ENCODE results near the gene SORCS3. TPM values are rescaled to one million over a fixed set of nuclear protein-coding genes. Genes with fewer than 3 reads are reported as not detected.

SORCS3 gene
- total and polyA plus RNA-seq, 2 donors (not counting 1 experiment from before 2014, with no cell fraction given), result not detected

DNA sequence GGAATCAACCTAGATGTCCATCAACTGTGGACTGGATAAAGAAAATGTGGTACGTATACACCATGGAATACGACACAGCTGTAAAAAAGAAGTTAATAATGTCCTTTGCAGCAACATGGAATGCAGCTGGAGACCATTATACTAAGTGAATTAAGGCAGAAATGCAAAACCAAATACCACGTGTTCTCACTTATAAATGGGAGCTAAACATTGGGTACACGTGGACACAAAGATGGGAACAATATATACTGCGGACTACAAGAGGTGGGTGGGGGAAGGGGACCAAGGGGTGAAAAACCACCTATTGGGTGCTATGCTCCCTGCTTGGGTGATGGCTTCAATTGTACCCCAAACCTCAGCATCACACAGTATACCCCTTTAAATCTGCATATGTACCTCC, 385.5 kb downstream of the SORCS3 start:
- ChIA-PET POLR2A (no interaction called here), CTCF (no interaction called here)
- Mint-ChIP-seq H3K9me3 (ENCODE audit: insufficient read depth) (peaks cover 2% of the 10 kb centered on the region), H3K4me1 (no peaks in the 10 kb centered on the region), H3K27me3 (no peaks in the 10 kb centered on the region), H3K4me3 (no peak overlapping the region), H3K27ac (no peak overlapping the region)
- DNase-seq, result no peak
- H3K9me3 ChIP-seq (ENCODE audit: control extremely low read depth in 1 of 3, control insufficient read depth in 2 of 3, insufficient read depth in 1 of 3, low read length in 2 of 3), result no peaks in the 10 kb centered on the region
- no peak overlapping the region for H3K4me2 ChIP-seq (replicated peaks; ENCODE audit: low read depth, low read length, poor library complexity, severe bottlenecking)
- H3K4me1 ChIP-seq (ENCODE audit: control insufficient read depth in 2 of 2, insufficient read depth in 2 of 2, low read length in 2 of 2), result no peaks in the 10 kb centered on the region
- no peaks in the 10 kb centered on the region for H3K36me3 ChIP-seq (replicated peaks in 1 of 2; ENCODE audit: control extremely low read depth in 1 of 2, control insufficient read depth in 1 of 2, extremely low read depth in 1 of 2, insufficient read depth in 2 of 2, low read length in 1 of 2)
- H4K20me1 ChIP-seq (ENCODE audit: control insufficient read depth, insufficient read depth, low read length, poor library complexity, severe bottlenecking), result no peaks in the 10 kb centered on the region
- ATAC-seq (ENCODE audit: low read depth), result no peak
- H3K27ac ChIP-seq (ENCODE audit: low read length in 2 of 2), result no peak overlapping the region
- no peak overlapping the region for H2AFZ ChIP-seq (ENCODE audit: insufficient read depth, low read depth, low read length, poor library complexity, severe bottlenecking)
- WGBS (ENCODE audit: insufficient coverage), result no CpG with 5 or more reads among the region's 5 CpGs
- H3K27me3 ChIP-seq (replicated peaks in 1 of 4; ENCODE audit: control extremely low read depth in 1 of 4, control insufficient read depth in 3 of 4, insufficient read depth in 4 of 4, low read length in 3 of 4), result no peaks in the 10 kb centered on the region
- H3K9ac ChIP-seq (ENCODE audit: low read length), result no peak overlapping the region
- no peaks in the 10 kb centered on the region for H3K79me2 ChIP-seq (ENCODE audit: control insufficient read depth, insufficient read depth, low read length)
- no peak for TF ChIP-seq EZH2 (IDR thresholded peaks at IDR 0.05; ENCODE audit: borderline replicate concordance, insufficient read depth, low read depth, low read length, poor library complexity, severe bottlenecking)
- TF ChIP-seq CTCF (IDR thresholded peaks at IDR 0.05), result no peak
- intact Hi-C loops (cut with micrococcal nuclease), result no loop called here
- H3K4me3 ChIP-seq (ENCODE audit: control extremely low read depth in 1 of 5, extremely low read depth in 1 of 5, insufficient read depth in 1 of 5, low read depth in 2 of 5, low read length in 4 of 5), result no peak overlapping the region

GRCh38 chr10:105029286-105029685, 388.2 kb downstream of the SORCS3 start:
- no peaks in the 10 kb centered on the region for H3K9me3 ChIP-seq (ENCODE audit: control extremely low read depth in 1 of 3, control insufficient read depth in 2 of 3, insufficient read depth in 1 of 3, low read length in 2 of 3)
- no peaks in the 10 kb centered on the region for H3K27me3 ChIP-seq (replicated peaks in 1 of 4; ENCODE audit: control extremely low read depth in 1 of 4, control insufficient read depth in 3 of 4, insufficient read depth in 4 of 4, low read length in 3 of 4)
- H2AFZ ChIP-seq (ENCODE audit: insufficient read depth, low read depth, low read length, poor library complexity, severe bottlenecking), result no peak overlapping the region
- no peaks in the 10 kb centered on the region for H3K4me1 Mint-ChIP-seq
- ChIA-PET POLR2A (no interaction called here), CTCF (no interaction called here)
- ATAC-seq (ENCODE audit: low read depth) (no peak), DNase-seq (no peak)
- no peak overlapping the region for H3K27ac ChIP-seq (ENCODE audit: low read length in 2 of 2)
- H3K4me2 ChIP-seq (replicated peaks; ENCODE audit: low read depth, low read length, poor library complexity, severe bottlenecking), result no peak overlapping the region
- no peaks in the 10 kb centered on the region for H3K27me3 Mint-ChIP-seq
- H3K27ac Mint-ChIP-seq, result no peak overlapping the region
- peaks cover 2% of the 10 kb centered on the region for H3K9me3 Mint-ChIP-seq (ENCODE audit: insufficient read depth)
- no peak overlapping the region for H3K4me3 Mint-ChIP-seq
- WGBS (ENCODE audit: insufficient coverage), result 60% methylated on average over 1 of the region's 1 CpG
- no peak overlapping the region for H3K9ac ChIP-seq (ENCODE audit: low read length)
- no peak overlapping the region for H3K4me3 ChIP-seq (ENCODE audit: control extremely low read depth in 1 of 5, extremely low read depth in 1 of 5, insufficient read depth in 1 of 5, low read depth in 2 of 5, low read length in 4 of 5)
- no peaks in the 10 kb centered on the region for H3K79me2 ChIP-seq (ENCODE audit: control insufficient read depth, insufficient read depth, low read length)
- H3K4me1 ChIP-seq (ENCODE audit: control insufficient read depth in 2 of 2, insufficient read depth in 2 of 2, low read length in 2 of 2), result no peaks in the 10 kb centered on the region
- intact Hi-C loops (cut with micrococcal nuclease), result no loop called here
- no peak for TF ChIP-seq EZH2 (IDR thresholded peaks at IDR 0.05; ENCODE audit: borderline replicate concordance, insufficient read depth, low read depth, low read length, poor library complexity, severe bottlenecking)
- TF ChIP-seq CTCF (IDR thresholded peaks at IDR 0.05), result no peak
- no peaks in the 10 kb centered on the region for H4K20me1 ChIP-seq (ENCODE audit: control insufficient read depth, insufficient read depth, low read length, poor library complexity, severe bottlenecking)
- no peaks in the 10 kb centered on the region for H3K36me3 ChIP-seq (replicated peaks in 1 of 2; ENCODE audit: control extremely low read depth in 1 of 2, control insufficient read depth in 1 of 2, extremely low read depth in 1 of 2, insufficient read depth in 2 of 2, low read length in 1 of 2)

Data from B cell (primary cell).